NK-92 (cell line): ENCODE measurements around the gene SLC6A2.
"Not testable (repeated sequence)": the region's sequence is repeated elsewhere in the genome, so short reads cannot be mapped to it uniquely, and the experiment has no call there.

ENCODE experiments used
- DNase-seq: peaks from one replicate; lab custom pipeline; 2025; ENCODE audit not compliant: unreplicated experiment; lab: John Stamatoyannopoulos, UW

SLC6A2 gene

GRCh38 chr16:55709801-55710200, 54.0 kb downstream of the SLC6A2 start:
- DNase-seq = no peak

GRCh38 chr16:55710466-55710865, 54.7 kb downstream of the SLC6A2 start:
- no peak for DNase-seq

- no peak for DNase-seq
Observed at GRCh38 chr16:55711959-55712876, 56.4 kb downstream of the SLC6A2 start.

- DNase-seq = no peak
Observed at GRCh38 chr16:55713103-55713502, 57.3 kb downstream of the SLC6A2 start.

GRCh38 chr16:55717326-55717725, 61.5 kb downstream of the SLC6A2 start:
- DNase-seq = no peak

GRCh38 chr16:55725055-55725777, 69.4 kb downstream of the SLC6A2 start:
- DNase-seq = no peak

GRCh38 chr16:55728797-55729196, 73.0 kb downstream of the SLC6A2 start:
- DNase-seq = no peak

GRCh38 chr16:55730115-55730514, 74.3 kb downstream of the SLC6A2 start:
- no peak for DNase-seq

- DNase-seq = no peak
Observed at GRCh38 chr16:55732496-55732895, 76.7 kb downstream of the SLC6A2 start.

- no peak for DNase-seq
Observed at GRCh38 chr16:55734665-55735064, 78.9 kb downstream of the SLC6A2 start.

- no peak for DNase-seq
Observed at GRCh38 chr16:55735120-55735781, 79.5 kb downstream of the SLC6A2 start.

- no peak for DNase-seq
Observed at GRCh38 chr16:55736671-55737070, 80.9 kb downstream of the SLC6A2 start.

GRCh38 chr16:55737318-55737717, 81.5 kb downstream of the SLC6A2 start:
- DNase-seq = no peak

- DNase-seq = no peak
Observed at GRCh38 chr16:55737966-55738365, 82.2 kb downstream of the SLC6A2 start.

GRCh38 chr16:55746081-55746480, 90.3 kb downstream of the SLC6A2 start:
- no peak for DNase-seq

- no peak for DNase-seq
Observed at GRCh38 chr16:55747785-55748184, 92.0 kb downstream of the SLC6A2 start.

- not testable (repeated sequence) for DNase-seq
Observed at GRCh38 chr16:55752465-55753144, 96.8 kb downstream of the SLC6A2 start.

- not testable (repeated sequence) for DNase-seq
Observed at GRCh38 chr16:55753145-55753631, 97.4 kb downstream of the SLC6A2 start.
